ENCODE results near the gene GNA15.
A peak's percentile ranks its signal among the peaks of the same experiment; 100 is the strongest.
"Not testable (repeated sequence)": the region's sequence is repeated elsewhere in the genome, so short reads cannot be mapped to it uniquely, and the experiment has no call there.

GNA15 gene

DNA sequence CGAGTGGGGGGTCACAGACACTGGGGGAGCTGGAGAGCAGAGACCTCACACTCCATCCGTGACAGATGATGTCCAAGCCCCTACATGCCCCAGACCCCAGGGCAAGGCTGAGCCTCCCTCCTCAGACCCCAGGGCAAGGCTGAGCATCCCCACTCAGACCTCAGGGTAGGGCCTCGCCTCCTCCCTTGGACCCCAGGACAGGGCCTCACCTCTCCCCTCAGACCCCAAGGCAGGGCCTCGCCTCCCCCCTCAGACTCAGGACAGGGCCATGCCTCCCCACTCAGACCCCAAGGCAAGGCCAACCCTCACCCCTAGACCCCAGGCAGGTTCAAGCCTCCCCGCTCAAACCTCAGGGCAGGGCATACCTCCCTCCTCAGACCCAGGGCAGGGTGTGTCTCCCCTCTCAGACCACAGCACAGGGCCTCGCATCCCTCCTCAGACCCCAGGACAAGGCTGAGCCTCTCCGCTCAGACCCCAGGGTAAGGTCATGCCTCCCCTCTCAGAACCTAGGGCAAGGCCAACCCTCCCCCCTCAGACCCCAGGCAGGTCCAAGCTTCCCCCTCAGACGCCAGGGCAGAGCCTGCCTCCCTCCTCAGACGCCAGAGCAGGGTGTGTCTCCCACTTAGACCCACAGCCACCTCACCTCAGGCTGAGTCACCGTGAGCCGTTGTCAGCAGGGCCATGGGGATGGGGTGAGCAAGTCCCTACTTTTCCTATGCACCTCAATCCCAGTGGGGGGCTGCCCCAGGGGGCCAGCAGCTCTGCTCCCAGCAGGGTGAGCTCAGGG is 41.1 kb downstream of the GNA15 start:
- no peak for DNase-seq

- DNase-seq: no peak
These were observed 42.6 kb downstream of the GNA15 start, which contains the start of gene S1PR4 for GRCh38 chr19:3178377-3178972. S1PR4 (plus strand) TSS chr19:3178769; CDS start chr19:3178793, 24 bp downstream.

- DNase-seq: no peak
These were observed 43.3 kb downstream of the GNA15 start for GRCh38 chr19:3178973-3179738.

- no peak for DNase-seq
These were observed 44.0 kb downstream of the GNA15 start for GRCh38 chr19:3179739-3180293.

DNA sequence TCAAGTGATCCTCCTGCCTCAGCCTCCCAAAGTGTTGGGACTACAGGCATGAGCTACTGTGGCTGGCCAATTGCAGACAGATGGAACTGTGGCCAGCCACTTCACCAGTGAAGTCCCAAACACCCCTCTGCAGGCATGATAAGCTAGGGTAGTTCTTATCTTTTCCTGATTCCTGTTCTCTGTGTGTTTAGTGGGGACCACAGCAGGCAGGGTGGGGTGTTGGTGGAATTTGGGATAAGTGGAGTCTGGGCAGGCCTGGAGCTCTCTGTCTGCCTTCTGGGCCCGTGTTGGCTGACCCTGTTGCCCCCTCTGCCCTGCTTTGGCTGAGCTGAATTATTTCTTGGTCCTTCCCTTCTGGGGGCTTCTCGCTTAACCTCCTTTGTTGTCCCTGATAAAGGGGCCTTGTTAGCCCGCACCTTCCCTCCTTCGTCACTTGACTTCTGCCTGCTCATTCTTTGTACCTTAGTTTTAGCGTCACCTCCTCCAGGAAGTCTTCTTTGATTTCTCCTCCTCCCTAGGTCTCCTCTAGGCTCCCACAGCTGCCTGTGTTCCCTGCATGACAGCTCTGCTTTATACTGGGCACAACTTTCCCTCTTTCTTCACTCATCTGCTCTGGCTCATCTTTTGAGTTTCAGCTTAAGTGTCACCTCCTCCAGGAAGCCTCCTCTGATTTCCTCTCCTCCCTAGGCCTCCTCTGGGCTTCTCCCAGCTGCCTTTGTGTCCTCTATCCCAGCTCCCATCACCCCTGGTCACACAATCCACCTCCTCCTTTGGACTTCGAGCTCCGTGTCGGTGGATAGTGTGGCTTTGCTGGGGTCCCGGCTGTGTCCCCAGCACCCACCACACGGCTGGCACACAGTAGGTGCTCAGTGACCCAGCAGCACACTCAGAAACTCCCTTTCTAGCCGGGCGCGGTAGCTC is 48.1 kb downstream of the GNA15 start:
- DNase-seq: no peak

- DNase-seq: peak in 1 of 2 experiments; percentile 75
These were observed 49.1 kb downstream of the GNA15 start for GRCh38 chr19:3184847-3185460.

DNA sequence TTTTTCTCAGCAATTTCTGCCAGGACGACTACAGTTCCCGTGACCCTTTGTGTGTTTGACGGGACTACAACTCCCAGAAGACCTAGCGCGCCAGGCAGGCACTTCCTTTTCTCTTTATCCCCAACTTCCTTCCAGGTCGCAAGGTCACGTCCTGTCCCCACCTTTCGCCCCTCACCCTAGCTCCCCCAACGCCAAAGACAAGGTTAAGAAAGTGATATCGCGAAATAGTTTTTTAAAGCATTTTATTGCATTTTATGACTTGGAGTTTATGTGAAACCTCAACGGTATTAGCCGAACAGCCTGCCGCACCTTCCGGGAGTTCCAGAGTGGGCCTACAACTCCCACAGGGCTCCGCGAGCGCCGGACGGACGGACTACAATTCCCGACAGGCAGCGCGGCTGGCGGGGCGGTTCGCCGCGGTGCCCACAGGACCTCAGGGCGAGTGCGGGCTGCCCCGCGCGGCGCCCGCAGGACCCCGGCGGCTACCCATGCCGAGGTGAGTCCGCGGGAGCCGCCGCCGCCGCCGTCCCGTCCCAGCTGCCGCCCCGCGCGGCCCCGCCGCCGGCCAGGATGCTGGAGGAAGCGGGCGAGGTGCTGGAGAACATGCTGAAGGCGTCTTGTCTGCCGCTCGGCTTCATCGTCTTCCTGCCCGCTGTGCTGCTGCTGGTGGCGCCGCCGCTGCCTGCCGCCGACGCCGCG is 49.8 kb downstream of the GNA15 start, which contains the start of gene NCLN:
NCLN (plus strand) TSS at position 470 of the 699 bp plus-strand sequence; CDS start at position 571, 101 bp downstream.
- DNase-seq: peak; percentile 84 to 91

DNA sequence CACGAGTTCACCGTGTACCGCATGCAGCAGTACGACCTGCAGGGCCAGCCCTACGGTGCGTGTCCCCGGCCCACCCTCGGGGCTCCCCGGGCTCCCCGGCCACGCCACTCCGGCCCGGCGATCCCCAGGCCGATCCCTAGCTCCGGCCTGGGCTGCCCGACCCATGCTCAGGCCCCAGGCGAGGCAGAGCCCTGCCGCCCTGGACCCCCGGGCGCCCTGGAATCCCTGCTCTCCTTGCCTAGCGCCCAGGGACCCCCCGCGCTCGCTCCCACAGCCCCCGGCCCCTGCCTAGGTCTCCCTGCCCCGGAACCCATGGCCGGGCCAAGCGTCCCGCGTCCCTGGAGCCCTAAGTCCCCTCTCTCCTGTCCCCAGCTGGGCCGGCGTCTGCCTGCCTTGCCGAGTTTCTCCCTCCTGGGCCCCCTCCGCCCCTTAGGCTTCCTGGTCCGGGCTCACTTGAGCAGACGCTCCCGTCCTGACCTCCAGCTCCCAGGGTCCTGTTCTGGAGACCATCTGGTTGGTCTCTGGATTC is 50.4 kb downstream of the GNA15 start:
- no peak for DNase-seq

- DNase-seq: no peak
These were observed 51.2 kb downstream of the GNA15 start for GRCh38 chr19:3186891-3187661.

DNA sequence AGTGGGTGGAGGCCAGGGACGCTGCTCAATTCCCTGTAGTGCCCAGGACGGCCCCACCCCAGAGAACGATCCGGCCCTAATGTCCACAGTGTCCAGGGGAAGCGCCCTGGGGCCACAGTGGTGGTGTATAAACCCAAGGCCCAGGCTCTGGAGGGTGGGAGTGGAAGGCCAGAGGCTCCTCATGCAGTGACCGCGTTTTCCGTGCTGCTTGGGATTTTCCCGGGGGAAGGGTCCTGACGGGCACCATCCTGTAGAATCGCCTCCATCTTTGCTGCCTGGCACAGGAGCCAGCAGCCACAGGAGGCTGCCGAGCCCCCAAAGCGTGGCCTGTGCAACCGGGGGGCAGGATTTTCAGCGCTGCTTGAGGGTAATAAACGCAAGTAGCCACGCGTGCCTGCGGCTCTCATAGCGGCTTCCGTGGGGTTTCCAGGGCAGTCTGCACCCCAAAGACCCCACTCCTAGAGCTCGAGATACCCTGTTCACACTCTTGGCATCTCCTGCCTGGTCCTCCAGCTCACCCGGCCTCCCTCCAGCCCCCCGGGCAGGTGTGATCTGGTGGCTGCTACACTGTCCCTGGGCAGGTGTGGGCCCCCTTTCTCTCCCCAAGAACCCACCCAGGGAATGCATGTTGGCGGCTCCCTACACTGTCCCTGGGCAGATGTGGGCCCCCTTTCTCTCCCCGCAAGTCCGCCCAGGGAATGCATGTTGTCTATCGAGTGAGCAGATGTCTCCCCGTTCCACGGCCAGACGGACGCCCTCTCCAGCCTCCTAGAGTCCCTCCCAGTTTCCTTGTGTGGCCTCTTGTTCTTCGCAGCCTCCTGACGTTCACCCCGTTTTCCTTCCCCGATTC is 52.1 kb downstream of the GNA15 start:
- DNase-seq: no peak

GRCh38 chr19:3188627-3189596 is 53.1 kb downstream of the GNA15 start:
- no peak for DNase-seq

DNA sequence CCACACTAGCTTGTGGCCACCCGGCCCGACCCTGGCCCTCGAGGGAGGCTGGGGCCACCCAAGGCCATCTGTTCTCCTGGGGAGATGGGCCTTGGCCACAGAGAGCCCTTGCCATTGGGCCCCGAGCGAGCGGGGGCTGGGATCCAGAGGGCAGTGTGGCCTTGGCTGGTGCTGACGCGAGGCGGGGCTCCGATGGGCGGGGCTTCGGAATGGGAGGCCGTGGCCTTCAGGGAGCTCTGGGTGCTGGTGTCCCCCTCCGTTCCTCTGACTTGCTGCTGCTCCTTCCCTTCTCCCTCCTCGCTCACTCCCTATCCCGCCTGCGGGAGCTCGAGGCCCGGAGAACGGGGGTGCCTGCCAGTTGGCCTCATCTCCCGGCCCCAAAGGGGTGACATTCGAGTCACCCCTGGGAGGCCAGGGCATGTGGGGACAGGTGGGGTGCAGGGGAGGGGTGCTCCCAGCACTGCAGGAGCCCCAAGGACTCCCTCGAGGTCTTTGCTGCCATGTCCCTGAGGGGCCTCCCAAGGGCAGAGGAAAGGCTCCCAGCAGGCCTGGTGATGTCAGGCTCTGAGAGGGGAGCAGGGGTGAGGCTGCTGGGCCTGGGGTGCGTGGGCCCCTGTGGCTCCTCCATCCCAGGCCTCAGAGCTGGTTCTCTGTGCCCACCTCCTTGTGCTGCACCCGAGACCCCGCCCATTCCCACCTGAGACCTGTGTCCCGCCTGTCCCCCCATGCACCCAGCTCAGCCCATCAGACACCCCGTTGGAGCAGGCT is 54.1 kb downstream of the GNA15 start:
- DNase-seq: no peak

DNA sequence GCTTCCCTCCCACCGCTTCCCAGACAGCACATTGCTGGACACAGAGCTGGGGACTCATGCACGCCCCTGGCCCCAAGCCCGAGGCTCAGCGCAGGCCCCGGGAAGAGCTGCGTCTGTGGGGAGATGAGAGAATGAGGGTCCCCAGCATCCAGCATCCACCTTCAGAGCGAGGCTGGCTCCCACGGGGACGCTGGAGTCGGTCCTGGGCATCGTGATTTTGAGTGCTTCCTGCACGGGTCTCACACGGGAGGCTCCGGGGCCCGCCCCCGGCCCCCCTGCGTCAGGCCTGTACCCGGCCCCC is 54.6 kb downstream of the GNA15 start:
- no peak for DNase-seq

GRCh38 chr19:3190921-3191805 is 55.3 kb downstream of the GNA15 start:
- no peak for DNase-seq

DNA sequence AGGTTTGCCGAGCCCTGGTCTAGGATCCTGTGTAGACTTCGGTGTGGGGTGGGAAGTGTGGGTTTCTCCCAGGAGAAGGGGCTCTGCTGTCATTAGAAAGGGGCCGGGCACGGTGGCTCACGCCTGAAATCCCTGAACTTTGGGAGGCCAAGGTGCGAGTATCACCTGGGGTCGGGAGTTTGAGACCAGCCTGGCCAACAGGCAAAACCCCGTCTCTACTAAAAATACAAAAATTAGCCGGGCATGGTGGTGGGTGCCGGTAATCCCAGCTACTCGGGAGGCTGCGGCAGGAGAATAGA is 55.9 kb downstream of the GNA15 start:
- DNase-seq: not testable (repeated sequence)

- no peak for DNase-seq
These were observed 56.4 kb downstream of the GNA15 start for GRCh38 chr19:3192228-3192635.

Data from NCI-H1930 (cell line).